Activated CD4-positive, alpha-beta T cell treated with anti-CD3 and anti-CD28 coated beads, Interleukin-2, amount 50 U/mL, for 48 hours (primary cell): ENCODE data around the gene MUC2.

Source experiments
- DNase-seq, 2 experiments: peaks; one replicate each; pipeline ENCODE4 v3.0.0-alpha.2; 2020

Gene MUC2

DNA sequence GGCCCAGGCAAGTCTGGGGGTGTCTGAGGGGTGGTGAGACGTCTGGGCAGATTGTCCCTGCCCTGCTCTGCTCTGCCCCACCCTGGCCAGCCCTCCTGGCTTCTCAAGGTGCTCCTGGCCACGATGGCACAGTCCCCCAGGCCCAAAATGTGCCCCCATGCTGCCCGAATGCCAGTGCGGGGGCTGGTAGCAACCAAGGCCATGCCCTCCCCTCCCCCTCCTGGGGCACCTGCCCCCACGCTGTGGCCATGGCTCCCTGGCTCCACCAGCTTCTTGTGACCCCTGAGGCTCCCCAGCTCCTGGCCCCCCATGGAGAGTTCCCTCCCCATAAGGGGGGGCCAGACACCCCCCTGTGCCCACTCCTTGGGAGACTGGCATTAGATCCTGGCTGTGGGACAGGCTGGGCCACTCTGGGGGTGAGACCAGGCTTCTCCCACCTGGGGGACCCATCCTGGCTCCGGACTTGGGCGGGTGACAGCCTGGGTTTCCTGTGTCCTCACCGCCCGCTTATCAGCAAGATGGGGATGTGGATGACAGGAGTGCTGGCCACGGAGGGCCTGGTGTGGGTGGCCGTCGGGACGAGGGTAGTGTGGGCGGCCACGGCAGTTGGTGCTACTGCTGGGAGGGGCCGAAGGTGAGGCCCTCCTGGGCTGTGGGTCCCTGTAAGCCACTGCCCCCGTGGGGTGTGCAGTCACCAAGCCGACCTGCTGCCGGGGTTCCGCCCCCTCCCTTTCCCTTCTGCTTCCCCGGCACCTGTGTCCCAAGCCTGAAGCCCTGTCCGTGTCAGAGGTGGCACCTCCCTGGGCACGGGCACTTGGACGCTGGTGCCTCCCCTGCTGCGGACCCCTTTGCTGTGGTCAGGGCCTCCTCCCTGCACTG is 22.3 kb upstream of the MUC2 start:
- no peak for DNase-seq

- DNase-seq = no peak
These were observed 21.4 kb upstream of the MUC2 start for GRCh38 chr11:1053121-1053901.

DNA sequence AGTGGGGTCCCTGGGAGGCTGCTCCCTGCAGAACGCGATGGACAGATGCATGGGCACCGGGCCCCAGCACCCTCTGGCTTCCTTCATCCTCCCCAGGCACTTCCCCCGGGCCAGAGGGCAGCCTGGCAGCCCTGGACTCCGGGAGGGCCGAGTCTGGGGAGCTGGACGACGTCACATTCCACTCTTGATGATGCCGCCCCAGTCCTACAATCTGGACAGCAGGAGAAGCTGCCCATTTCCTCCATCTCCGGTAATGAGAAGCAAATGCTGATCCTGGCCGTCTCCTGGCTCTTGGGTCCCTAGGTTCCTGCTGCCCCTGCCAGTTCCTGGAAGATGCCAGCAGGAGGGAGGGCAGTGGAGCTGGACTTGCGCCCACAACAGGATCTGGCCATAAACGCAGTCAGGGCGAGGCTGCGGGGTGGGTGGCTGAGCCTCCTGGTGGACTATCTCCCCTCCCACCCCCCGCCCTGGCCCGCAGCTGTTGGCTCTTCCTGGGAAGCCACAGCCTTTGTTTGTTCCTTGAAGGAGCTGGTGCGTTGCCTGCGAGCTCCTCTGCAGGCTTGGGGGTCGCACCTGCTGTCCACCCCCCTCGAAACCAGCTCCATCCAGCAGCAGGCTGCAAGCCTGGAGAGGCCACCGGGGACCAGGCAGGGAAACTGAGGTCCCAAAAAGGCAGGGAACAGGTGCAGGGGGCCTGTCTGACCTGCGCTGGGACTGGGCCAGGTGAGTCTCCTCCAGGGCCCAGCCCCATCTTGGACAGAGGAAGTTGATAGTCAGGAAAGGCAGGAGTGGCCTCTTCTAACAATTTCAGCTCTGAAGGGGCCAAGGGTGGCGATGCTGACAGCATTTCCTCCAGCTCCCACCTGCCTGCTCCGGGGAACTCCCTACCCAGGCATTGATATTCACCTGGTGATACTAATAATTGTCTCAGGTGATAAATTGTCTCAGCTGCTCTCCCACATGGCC is 20.2 kb upstream of the MUC2 start:
- DNase-seq = no peak

GRCh38 chr11:1055109-1055703 is 19.5 kb upstream of the MUC2 start:
- no peak for DNase-seq

- DNase-seq = no peak
These were observed 18.5 kb upstream of the MUC2 start for GRCh38 chr11:1055990-1056771.

- no peak for DNase-seq
These were observed 16.9 kb upstream of the MUC2 start for GRCh38 chr11:1057806-1058205.

GRCh38 chr11:1059759-1060158 is 14.9 kb upstream of the MUC2 start:
- DNase-seq = no peak

DNA sequence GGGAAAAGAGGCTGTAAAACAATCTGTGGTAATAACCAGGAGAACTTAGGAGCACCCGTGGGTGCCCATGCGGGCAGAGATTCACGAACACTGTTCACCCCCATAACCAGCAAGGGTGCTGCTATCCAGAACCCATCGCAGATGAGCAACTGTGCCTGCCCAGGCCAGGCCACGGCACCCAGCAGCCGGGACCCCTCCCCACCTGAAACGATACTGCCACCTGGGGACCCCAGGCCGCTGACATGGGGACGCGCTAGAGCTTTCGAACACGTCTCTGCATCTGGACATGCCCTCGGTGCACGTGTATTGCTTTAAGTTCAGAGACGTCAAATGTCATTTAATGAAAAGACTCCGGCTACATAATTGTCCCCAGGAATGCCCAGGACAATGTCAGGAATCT is 14.3 kb upstream of the MUC2 start:
- DNase-seq = no peak

- DNase-seq = no peak
These were observed 13.6 kb upstream of the MUC2 start for GRCh38 chr11:1060852-1061616.

DNA sequence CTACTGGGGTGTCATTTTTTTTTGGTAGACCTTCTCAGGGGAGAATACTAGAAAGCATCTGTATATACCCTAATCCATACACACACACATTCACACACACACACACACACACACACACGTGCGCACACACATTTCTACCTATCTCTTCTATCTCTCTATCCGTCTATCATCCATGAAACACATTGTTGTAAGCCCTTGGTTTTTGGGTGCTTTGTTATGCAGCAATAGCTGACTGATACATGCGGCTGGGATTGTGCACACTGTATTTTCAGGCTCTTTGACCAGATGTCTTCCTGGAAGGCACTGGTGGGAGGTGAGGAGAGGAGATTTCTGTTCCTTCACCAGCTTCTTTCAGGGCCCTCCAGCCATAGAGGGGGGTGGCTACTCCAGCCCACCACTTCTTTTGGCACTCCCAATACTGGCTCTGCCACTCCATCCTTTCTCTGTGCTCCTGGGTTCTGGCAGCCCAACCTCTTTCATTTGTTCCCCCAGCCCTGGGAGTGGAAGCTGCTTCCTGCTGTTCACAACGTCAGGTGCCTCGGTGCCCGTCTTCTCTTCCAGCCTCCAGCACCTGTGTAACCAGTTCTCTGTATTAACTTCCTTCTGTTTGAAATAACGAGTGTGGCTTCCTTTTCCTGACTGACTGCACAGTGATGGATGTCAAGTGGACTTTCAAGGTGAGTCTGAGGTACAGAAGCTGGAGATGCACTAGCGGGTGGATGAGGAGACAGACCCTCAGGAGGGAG is 12.4 kb upstream of the MUC2 start:
- DNase-seq = no peak

DNA sequence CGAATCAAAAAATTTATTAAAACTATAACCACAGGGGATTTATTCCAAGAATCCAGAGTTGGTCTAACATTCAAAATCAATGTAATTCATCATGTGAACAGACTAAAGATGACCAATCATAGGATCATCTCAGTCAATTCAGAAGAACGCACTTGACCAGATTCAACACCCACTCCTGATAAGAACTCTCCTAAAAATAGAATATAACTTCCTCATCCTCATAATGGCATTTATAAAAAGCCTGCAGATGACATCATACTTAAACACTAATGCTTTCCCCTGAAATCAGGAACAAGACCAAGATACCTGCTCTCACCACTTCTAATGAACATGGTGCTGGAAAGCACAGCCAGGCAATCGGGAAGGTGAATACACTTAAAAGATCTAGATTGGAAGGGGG is 10.5 kb upstream of the MUC2 start:
- no peak for DNase-seq

- DNase-seq = no peak
These were observed 6.7 kb upstream of the MUC2 start for GRCh38 chr11:1067812-1068496.

DNA sequence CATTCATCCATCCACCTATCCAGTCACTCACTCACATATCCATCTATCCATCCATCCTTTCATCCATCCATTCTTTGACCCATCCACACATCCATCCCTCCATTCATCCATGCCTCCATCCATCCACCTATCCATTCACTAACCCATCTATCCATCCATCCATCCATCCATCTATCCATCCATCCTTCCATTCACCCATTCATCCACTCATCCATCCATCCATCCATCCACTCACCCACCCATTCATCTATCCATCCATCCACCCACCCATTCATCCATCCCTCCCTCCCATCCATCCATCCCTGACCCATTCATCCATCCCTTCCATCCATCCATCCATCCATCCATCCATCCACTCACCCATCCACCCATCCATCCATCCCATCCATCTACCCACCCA is 4.9 kb upstream of the MUC2 start:
- DNase-seq = no peak

DNA sequence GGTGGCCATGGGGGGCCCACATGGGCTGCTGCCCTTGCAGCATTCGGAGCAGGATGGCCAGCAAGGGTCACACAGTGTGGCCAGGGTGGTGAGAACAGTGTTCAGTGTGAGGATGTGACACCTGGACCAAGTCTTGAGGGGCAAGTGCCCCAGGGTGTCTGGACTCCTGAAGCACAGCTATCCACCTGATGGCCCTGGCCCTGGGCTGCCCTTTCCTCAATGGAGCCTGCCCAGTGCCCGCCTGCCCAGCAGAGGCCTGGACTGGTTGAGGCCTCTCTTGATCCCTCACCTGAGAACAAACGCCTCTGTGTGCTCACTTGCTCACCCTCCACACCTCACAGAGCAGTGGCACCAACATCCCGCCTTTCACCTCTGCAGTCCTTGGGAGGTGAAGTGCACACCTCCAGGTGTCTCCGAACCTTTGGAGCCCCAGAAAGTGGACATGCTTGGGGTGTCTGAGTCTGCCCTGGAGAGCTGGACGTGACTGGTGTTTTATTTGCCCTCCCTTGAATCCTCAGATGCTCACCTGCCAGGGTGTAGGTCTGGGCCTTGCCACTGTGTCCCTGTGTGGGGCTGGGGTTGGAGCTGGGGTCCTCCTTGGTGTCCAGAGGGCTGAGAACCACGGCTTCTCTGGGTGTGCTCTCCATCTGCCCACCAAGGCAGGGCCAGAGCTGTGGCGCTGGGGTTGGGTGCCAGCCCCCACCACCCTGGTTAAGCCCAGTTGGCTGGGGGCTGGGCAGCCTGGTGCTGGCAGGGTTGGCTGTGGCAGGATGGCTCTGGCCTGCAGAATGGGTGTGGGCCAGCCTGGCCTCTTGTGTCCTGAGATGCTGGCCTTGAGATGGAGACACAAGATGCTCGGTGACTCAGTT is 3.8 kb upstream of the MUC2 start:
- DNase-seq = no peak

GRCh38 chr11:1071571-1072115 is 3.0 kb upstream of the MUC2 start:
- DNase-seq = no peak

DNA sequence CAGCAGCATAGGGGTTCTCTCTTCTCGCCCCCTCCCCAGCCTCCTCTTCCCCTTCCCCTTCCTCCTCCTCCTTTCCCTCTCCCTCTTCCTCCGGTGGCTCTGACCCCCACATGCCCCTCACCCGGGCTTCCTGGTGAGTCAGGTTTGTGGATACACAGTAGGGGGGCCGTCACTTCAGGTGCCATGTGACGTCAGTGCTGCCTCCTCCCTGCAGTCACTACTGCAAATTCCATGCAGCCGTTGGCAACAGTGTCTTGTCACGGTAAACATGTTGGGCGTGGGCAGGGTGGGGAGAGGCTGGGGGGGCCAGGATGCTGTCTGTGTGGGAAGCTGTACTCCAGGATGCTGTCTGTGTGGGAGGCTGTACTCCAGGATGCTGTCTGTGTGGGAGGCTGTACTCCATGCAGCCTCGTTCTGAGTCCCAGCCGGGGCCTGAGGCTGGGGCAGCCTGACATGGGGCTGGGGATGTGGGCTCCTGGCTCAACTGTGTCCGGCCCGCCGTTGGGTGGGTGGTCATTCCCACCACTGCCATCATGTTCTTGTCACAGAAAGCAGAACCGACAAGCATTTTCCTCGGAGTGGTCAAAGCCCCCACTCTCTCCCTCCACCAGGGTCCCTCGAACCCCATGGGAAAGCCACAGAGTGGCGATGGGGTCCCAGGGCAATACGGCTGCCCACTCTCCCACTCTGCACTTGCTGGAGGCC is 2.4 kb upstream of the MUC2 start:
- DNase-seq = no peak

DNA sequence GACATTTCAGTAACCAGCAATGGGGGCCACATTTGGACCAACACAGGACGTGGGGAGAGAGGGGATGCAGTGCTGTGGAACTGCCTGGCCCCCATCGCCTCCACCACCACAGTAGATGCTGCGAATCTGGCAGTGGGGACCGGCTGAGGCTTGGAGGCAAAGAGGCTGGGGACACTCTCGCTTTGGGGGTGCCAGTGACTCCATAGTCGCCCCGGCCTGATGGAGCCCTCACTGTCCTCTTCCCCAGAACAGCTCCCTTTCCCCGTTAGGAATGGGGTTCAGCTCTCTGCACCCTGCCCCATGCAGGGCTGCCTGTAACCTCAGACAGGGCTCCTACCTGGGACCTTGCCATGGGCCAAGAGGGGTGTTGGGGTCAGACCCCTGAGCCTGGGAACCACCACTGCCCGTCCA is 1.8 kb upstream of the MUC2 start:
- no peak for DNase-seq
